Uterus (tissue), 2 donors: ENCODE data around the gene GPER1.

Experiments used
- CTCF ChIP-seq, 4 experiments: fragments of 200-600 bp in 2 of 4; fragments of 450-650 bp in 2 of 4; sonication (generic) in 2 of 4; IDR thresholded peaks; one replicate each; pipeline ENCODE4 v1.5.1; 2016 to 2019; ENCODE audit warnings: antibody characterized with exemption in 4 of 4, mild to moderate bottlenecking in 2 of 4, moderate library complexity in 1 of 4
- POLR2A ChIP-seq, 2 donors: fragments of 450-650 bp; IDR thresholded peaks; one replicate each; pipeline ENCODE4 v1.6.1; 2016; ENCODE audit warnings: antibody characterized with exemption in 2 of 2, mild to moderate bottlenecking in 1 of 2, moderate library complexity in 1 of 2

- TF ChIP-seq CTCF (IDR thresholded peaks at IDR 0.05), result no peak
- no peak for TF ChIP-seq POLR2A (IDR thresholded peaks at IDR 0.05)
These were observed 10.6 kb downstream of the GPER1 start for GRCh38 chr7:1098243-1099153.
